Endothelial cell of umbilical vein (primary cell): ENCODE results near the gene FOXP1. TPM values are rescaled to one million over a fixed set of nuclear protein-coding genes. Genes with fewer than 3 reads are reported as not detected.

Experiments
- BruUV-seq: library from RNA; stranded (reverse); fragments of 400-500 nt; replicated peaks from 2 replicates; lab custom pipeline; 2021; lab: Mats Ljungman, UMichigan
- CTCF ChIA-PET: fragments of 300-600, 350-600 bp; sonication (Branson Sonifier 250); formaldehyde crosslinking; loops from one replicate; lab custom pipeline; 2021; ENCODE audit warnings: antibody characterized with exemption, inconsistent platforms; lab: Charles Lee
- POLR2A ChIA-PET: fragments of 300-600, 350-600 bp; sonication (Branson Sonifier 250); formaldehyde crosslinking; loops from one replicate; lab custom pipeline; 2021; ENCODE audit warnings: antibody characterized with exemption, inconsistent platforms; lab: Charles Lee
- DNase-seq: peaks from one replicate; pipeline ENCODE4 v3.0.0-alpha.2; 2011; ENCODE audit warnings: low read depth, low spot score
- FAIRE-seq: peaks from 2 replicates; lab custom pipeline; 2011; peaks lifted over from hg19 to GRCh38; lab: Jason Lieb, UNC
- H2AFZ ChIP-seq: 2 replicates; pipeline ENCODE4 v1.6.0; 2012; ENCODE audit warnings: low read depth, low read length, control low read depth, inconsistent platforms
- H3K27ac ChIP-seq: 2 replicates; pipeline ENCODE4 v1.5.1; 2011; ENCODE audit warnings: low read depth, mild to moderate bottlenecking, control low read depth, low read length, moderate library complexity; ENCODE audit not compliant: insufficient read depth
- H3K27me3 ChIP-seq, 2 experiments: 2 replicates each; pipeline versions ENCODE4 v1.6.0 to v1.6.1; 2011; ENCODE audit warnings: low read length in 2 of 2, mixed read lengths in 1 of 2; ENCODE audit not compliant: control insufficient read depth in 2 of 2, insufficient read depth in 2 of 2
- H3K36me3 ChIP-seq, 2 experiments: 2 replicates in 1 of 2; 3 replicates in 1 of 2; pipeline ENCODE4 v1.5.1; 2011; ENCODE audit warnings: low read length in 2 of 2, mild to moderate bottlenecking in 1 of 2, moderate library complexity in 1 of 2; ENCODE audit not compliant: control insufficient read depth in 2 of 2, insufficient read depth in 2 of 2; ENCODE audit errors: extremely low read depth in 1 of 2
- H3K4me1 ChIP-seq: 3 replicates; pipeline ENCODE4 v1.5.1; 2011; ENCODE audit warnings: mild to moderate bottlenecking, low read length; ENCODE audit not compliant: control insufficient read depth, insufficient read depth; ENCODE audit errors: extremely low read depth
- H3K4me2 ChIP-seq: 2 replicates; pipeline ENCODE4 v1.6.1; 2011; ENCODE audit warnings: low read length, control low read depth, mixed read lengths; ENCODE audit not compliant: insufficient read depth
- H3K4me3 ChIP-seq, 3 experiments: fragments of 200-600 bp in 1 of 3; sonication (generic), shearing (Covaris generic) in 1 of 3; replicated peaks in 1 of 3; 2 replicates each; pipeline ENCODE4 v1.5.1; 2011 to 2016; ENCODE audit warnings: control low read depth in 3 of 3, low read length in 3 of 3, mild to moderate bottlenecking in 2 of 3, inconsistent platforms in 1 of 3, low read depth in 1 of 3, moderate library complexity in 1 of 3; ENCODE audit not compliant: insufficient read depth in 1 of 3
- H3K79me2 ChIP-seq: 2 replicates; pipeline ENCODE4 v1.6.0; 2012; ENCODE audit warnings: low read length, inconsistent platforms; ENCODE audit not compliant: control insufficient read depth, insufficient read depth
- H3K9ac ChIP-seq: replicated peaks from 2 replicates; pipeline ENCODE3; 2011; ENCODE audit warnings: low read length, control low read depth; ENCODE audit not compliant: insufficient read depth; ENCODE audit errors: extremely low read depth
- H3K9me1 ChIP-seq: replicated peaks from 3 replicates; pipeline ENCODE4 v1.6.0; 2011; ENCODE audit warnings: mild to moderate bottlenecking, low read length; ENCODE audit not compliant: control insufficient read depth, insufficient read depth; ENCODE audit errors: extremely low read depth
- H3K9me3 ChIP-seq: replicated peaks from 2 replicates; pipeline ENCODE4 v1.5.1; 2012; ENCODE audit warnings: low read length, inconsistent platforms; ENCODE audit not compliant: control insufficient read depth, insufficient read depth
- H4K20me1 ChIP-seq: replicated peaks from 2 replicates; pipeline ENCODE3; 2011; ENCODE audit warnings: mild to moderate bottlenecking, low read length; ENCODE audit not compliant: control insufficient read depth, insufficient read depth; ENCODE audit errors: extremely low read depth
- EZH2 ChIP-seq: IDR thresholded peaks from 2 replicates; pipeline ENCODE4 v1.6.1; 2012; ENCODE audit warnings: borderline replicate concordance, low read depth, mild to moderate bottlenecking, moderate library complexity, low read length, inconsistent platforms; ENCODE audit not compliant: severe bottlenecking
- FOS ChIP-seq: IDR thresholded peaks from 2 replicates; pipeline ENCODE4 v1.6.1; 2011; ENCODE audit warnings: mild to moderate bottlenecking, low read length, moderate library complexity, borderline replicate concordance; ENCODE audit not compliant: insufficient read depth
- GATA2 ChIP-seq: IDR thresholded peaks from 2 replicates; pipeline ENCODE4 v1.7.0; 2011; ENCODE audit warnings: low read depth, mild to moderate bottlenecking, moderate library complexity, mixed read lengths, low read length; ENCODE audit not compliant: insufficient read length, insufficient read depth
- JUN ChIP-seq: IDR thresholded peaks from 2 replicates; pipeline ENCODE4 v1.6.1; 2011; ENCODE audit warnings: borderline replicate concordance, low read depth; ENCODE audit not compliant: insufficient read length, insufficient read depth
- MAX ChIP-seq: IDR thresholded peaks from 2 replicates; pipeline ENCODE4 v1.6.1; 2011; ENCODE audit not compliant: insufficient read depth, insufficient read length
- MYC ChIP-seq: IDR thresholded peaks from one replicate; pipeline ENCODE4 v1.6.1; 2011; ENCODE audit warnings: mild to moderate bottlenecking, low read depth, low read length
- POLR2A ChIP-seq: IDR thresholded peaks from 2 replicates; pipeline ENCODE4 v1.6.1; 2012; ENCODE audit warnings: low read depth, mild to moderate bottlenecking, control low read depth, low read length
- POLR2AphosphoS5 ChIP-seq: IDR thresholded peaks from 2 replicates; pipeline ENCODE4 v1.6.1; 2012; ENCODE audit warnings: low read depth, mild to moderate bottlenecking, control low read depth, low read length, moderate library complexity; ENCODE audit not compliant: insufficient read depth
- dilution Hi-C: fragments of 300-500 bp; cut with MboI; formaldehyde crosslinking; loops from one replicate; pipeline ENCODE4 v1.15.0; 2019; ENCODE audit warnings: low sequenced_read_pairs; ENCODE audit not compliant: extremely low pct_ligation_motif_present
- intact Hi-C: fragments of 100-400 bp; cut with micrococcal nuclease; formaldehyde crosslinking; loops from one replicate; pipeline ENCODE4 v1.10.0; 2022
- polyA plus RNA-seq, 4 experiments: library from polyadenylated mRNA; depleted of rRNA in 3 of 4; stranded (reverse) in 3 of 4; unstranded in 1 of 4; fragments of >200 nt; gene quantifications; 2 replicates each; pipeline versions ENCODE4 v1.2.1 to v1.2.3, GENCODE V29; 2011 to 2012; ENCODE audit warnings: missing spikeins in 1 of 4
- total RNA-seq: library from RNA; stranded (reverse); gene quantifications from 2 replicates; pipeline ENCODE4 v1.2.3, GENCODE V29; 2021
- TF ChIP-seq, protein P1 (sequence below), 2 donors: IDR thresholded peaks; 1 replicate in 1 of 2; 2 replicates in 1 of 2; pipeline ENCODE4 v1.5.1; 2011; ENCODE audit warnings: low read length in 2 of 2, mild to moderate bottlenecking in 2 of 2, moderate library complexity in 2 of 2, control low read depth in 1 of 2, inconsistent platforms in 1 of 2, low read depth in 1 of 2; ENCODE audit not compliant: insufficient read depth in 1 of 2; ENCODE audit errors: extremely low read depth in 1 of 2

Gene FOXP1
- total and polyA plus RNA-seq, 2 donors (not counting 3 experiments of a cell fraction or from before 2014, with no cell fraction given), result 41.0 to 107 TPM

DNA sequence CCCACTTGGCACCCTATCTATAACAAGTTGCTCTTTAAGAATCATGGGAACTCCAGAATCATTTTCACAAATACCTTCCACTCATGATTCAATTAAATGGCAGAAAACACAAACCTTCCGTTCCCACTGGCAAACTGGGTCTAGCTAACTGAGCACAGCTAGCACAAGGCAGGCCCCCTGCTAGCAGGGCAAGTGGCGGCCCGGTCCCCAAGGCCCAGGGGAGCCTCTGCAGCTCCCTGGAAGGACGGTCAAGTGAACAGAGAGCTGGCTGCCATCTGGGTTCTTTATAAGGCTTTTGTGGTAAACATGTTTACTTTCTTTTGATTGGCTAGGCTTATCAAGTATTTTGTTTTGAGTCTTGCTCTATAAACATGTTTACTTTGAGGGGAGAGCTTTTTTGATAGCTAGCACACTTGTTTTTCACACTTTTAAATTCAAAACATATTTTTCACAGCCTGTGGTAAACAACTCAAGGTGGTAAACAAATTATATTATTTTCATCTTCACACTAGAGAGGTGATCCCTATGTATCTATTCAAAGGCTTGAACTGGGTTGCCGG lies 81.4 kb downstream of the FOXP1 start:
- FAIRE-seq (peak; percentile 59), DNase-seq (no peak)
- peaks cover 15% of the 10 kb centered on the region for H3K4me1 ChIP-seq
- intact Hi-C loops, result no loop called here
- no peak overlapping the region for H3K4me3 ChIP-seq
- BruUV-seq, result no TSS peak
- no peaks in the 10 kb centered on the region for H3K27me3 ChIP-seq
- dilution Hi-C loops, result no loop called here
- no peaks in the 10 kb centered on the region for H3K36me3 ChIP-seq
- ChIA-PET CTCF (no interaction called here), POLR2A (no interaction called here)
- H3K79me2 ChIP-seq, result no peaks in the 10 kb centered on the region
- no peak overlapping the region for H3K27ac ChIP-seq
- no peaks in the 10 kb centered on the region for H3K9me1 ChIP-seq
- no peak overlapping the region for H3K4me2 ChIP-seq
- H2AFZ ChIP-seq, result no peak overlapping the region
- no peaks in the 10 kb centered on the region for H4K20me1 ChIP-seq
- no peak overlapping the region for H3K9ac ChIP-seq
- H3K9me3 ChIP-seq, result no peaks in the 10 kb centered on the region
- TF ChIP-seq FOS (no peak), MAX (no peak), MYC (no peak), POLR2AphosphoS5 (no peak), GATA2 (no peak), POLR2A (no peak), EZH2 (no peak), JUN (no peak)
- TF ChIP-seq, protein P1, sequence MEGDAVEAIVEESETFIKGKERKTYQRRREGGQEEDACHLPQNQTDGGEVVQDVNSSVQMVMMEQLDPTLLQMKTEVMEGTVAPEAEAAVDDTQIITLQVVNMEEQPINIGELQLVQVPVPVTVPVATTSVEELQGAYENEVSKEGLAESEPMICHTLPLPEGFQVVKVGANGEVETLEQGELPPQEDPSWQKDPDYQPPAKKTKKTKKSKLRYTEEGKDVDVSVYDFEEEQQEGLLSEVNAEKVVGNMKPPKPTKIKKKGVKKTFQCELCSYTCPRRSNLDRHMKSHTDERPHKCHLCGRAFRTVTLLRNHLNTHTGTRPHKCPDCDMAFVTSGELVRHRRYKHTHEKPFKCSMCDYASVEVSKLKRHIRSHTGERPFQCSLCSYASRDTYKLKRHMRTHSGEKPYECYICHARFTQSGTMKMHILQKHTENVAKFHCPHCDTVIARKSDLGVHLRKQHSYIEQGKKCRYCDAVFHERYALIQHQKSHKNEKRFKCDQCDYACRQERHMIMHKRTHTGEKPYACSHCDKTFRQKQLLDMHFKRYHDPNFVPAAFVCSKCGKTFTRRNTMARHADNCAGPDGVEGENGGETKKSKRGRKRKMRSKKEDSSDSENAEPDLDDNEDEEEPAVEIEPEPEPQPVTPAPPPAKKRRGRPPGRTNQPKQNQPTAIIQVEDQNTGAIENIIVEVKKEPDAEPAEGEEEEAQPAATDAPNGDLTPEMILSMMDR (IDR thresholded peaks at IDR 0.05; ENCODE audit: extremely low read depth in 1 of 2, insufficient read depth in 1 of 2, low read depth in 1 of 2, low read length in 2 of 2), result no peak
